Mesendoderm (in vitro differentiated cells): ENCODE results near the gene OBP2B.
"Not testable (repeated sequence)": the region's sequence is repeated elsewhere in the genome, so short reads cannot be mapped to it uniquely, and the experiment has no call there.

Source experiments
- DNase-seq: peaks from one replicate; pipeline ENCODE4 v3.0.0; 2013
- H2AK5ac ChIP-seq: 2 replicates; pipeline ENCODE4 v1.6.1; 2013; ENCODE audit warnings: low read length, inconsistent platforms
- H2BK120ac ChIP-seq: 2 replicates; pipeline ENCODE4 v1.6.1; 2013; ENCODE audit warnings: low read depth, mild to moderate bottlenecking, low read length, moderate library complexity, mixed read lengths
- H2BK15ac ChIP-seq: replicated peaks from 2 replicates; pipeline ENCODE4 v1.6.1; 2013; ENCODE audit warnings: low read depth, mild to moderate bottlenecking, moderate library complexity
- H2BK5ac ChIP-seq: 2 replicates; pipeline ENCODE4 v1.6.1; 2013; ENCODE audit warnings: low read length, inconsistent platforms
- H3K18ac ChIP-seq: 2 replicates; pipeline ENCODE4 v1.6.1; 2013; ENCODE audit warnings: mild to moderate bottlenecking, low read length, mixed read lengths
- H3K23ac ChIP-seq: one replicate; pipeline ENCODE4 v1.6.1; 2013; ENCODE audit warnings: low read length
- H3K27ac ChIP-seq: 2 replicates; pipeline ENCODE4 v1.5.1; 2013; ENCODE audit warnings: low read depth, mild to moderate bottlenecking, inconsistent platforms, low read length, moderate library complexity
- H3K27me3 ChIP-seq: 2 replicates; pipeline ENCODE4 v1.6.1; 2013; ENCODE audit warnings: low read length, control low read depth, mild to moderate bottlenecking, inconsistent platforms; ENCODE audit not compliant: insufficient read depth, poor library complexity
- H3K36me3 ChIP-seq: 2 replicates; pipeline ENCODE4 v1.6.1; 2013; ENCODE audit warnings: low read length, inconsistent platforms; ENCODE audit not compliant: control insufficient read depth, insufficient read depth
- H3K4ac ChIP-seq: one replicate; pipeline ENCODE4 v1.6.1; 2013; ENCODE audit warnings: low read depth, mild to moderate bottlenecking, low read length, moderate library complexity
- H3K4me1 ChIP-seq: 2 replicates; pipeline ENCODE4 v1.6.1; 2013; ENCODE audit warnings: low read depth, low read length, inconsistent platforms; ENCODE audit not compliant: control insufficient read depth
- H3K4me2 ChIP-seq: 2 replicates; pipeline ENCODE4 v1.6.1; 2013; ENCODE audit warnings: low read length
- H3K4me3 ChIP-seq: 2 replicates; pipeline ENCODE4 v1.5.1; 2013; ENCODE audit warnings: mild to moderate bottlenecking, low read length
- H3K56ac ChIP-seq: one replicate; pipeline ENCODE4 v1.6.1; 2013; ENCODE audit warnings: low read length
- H3K79me1 ChIP-seq: 2 replicates; pipeline ENCODE4 v1.6.1; 2013; ENCODE audit warnings: low read length, inconsistent platforms
- H3K79me2 ChIP-seq: 2 replicates; pipeline ENCODE4 v1.6.1; 2013; ENCODE audit warnings: mild to moderate bottlenecking, low read length; ENCODE audit not compliant: control insufficient read depth, insufficient read depth
- H3K9ac ChIP-seq: 2 replicates; pipeline ENCODE4 v1.6.1; 2013; ENCODE audit warnings: low read length, inconsistent platforms
- H4K5ac ChIP-seq: one replicate; pipeline ENCODE4 v1.6.1; 2013; ENCODE audit warnings: low read length
- H4K8ac ChIP-seq: one replicate; pipeline ENCODE4 v1.6.1; 2013; ENCODE audit warnings: low read depth, mild to moderate bottlenecking, control low read depth, low read length, moderate library complexity
- WGBS: extraction: QIAGEN DNeasy Blood & Tissue Kit; methylation state at CpG from one replicate; pipeline ENCODE4 v1.1.7; 2013; ENCODE audit warnings: low lambda C conversion rate, missing lambda C conversion rate; ENCODE audit not compliant: insufficient coverage; ENCODE audit errors: extremely low coverage; 5-methylcytosine and 5-hydroxymethylcytosine counted together

Gene OBP2B

DNA sequence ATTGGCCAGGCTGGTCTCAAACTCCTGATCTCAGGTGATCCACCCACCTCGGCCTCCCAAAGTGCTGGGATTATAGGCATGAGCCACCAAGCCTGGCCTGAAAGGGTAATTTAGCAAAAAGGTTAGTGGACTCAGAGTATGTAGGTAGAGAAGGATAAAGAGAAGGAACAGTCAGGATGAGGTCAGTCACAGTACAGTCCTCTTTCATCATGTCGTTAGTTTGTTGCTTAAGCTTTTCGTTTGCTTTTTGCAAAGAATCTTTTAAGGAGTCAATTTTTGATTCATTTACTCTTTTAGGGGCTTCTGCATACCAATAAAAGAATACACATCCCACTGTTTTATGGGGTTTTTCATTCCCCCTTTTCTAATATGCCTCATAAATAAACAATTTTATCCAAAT, 27.5 kb downstream of the OBP2B start:
- Histone ChIP-seq H3K18ac (no peak overlapping the region), H3K9ac (no peak overlapping the region), H4K8ac (no peak overlapping the region), H3K27me3 (no peaks in the 10 kb centered on the region), H2BK15ac (no peak overlapping the region), H3K23ac (no peak overlapping the region), H3K4ac (no peak overlapping the region), H3K4me2 (no peak overlapping the region), H3K79me2 (no peaks in the 10 kb centered on the region), H2BK120ac (no peak overlapping the region), H3K56ac (no peak overlapping the region), H3K27ac (no peak overlapping the region), H2BK5ac (no peak overlapping the region), H3K79me1 (no peaks in the 10 kb centered on the region), H2AK5ac (no peak overlapping the region), H3K36me3 (no peaks in the 10 kb centered on the region), H3K4me3 (no peak overlapping the region), H4K5ac (no peak overlapping the region), H3K4me1 (no peaks in the 10 kb centered on the region)
- DNase-seq: no peak
- WGBS: no CpG with 5 or more reads among the region's 3 CpGs

DNA sequence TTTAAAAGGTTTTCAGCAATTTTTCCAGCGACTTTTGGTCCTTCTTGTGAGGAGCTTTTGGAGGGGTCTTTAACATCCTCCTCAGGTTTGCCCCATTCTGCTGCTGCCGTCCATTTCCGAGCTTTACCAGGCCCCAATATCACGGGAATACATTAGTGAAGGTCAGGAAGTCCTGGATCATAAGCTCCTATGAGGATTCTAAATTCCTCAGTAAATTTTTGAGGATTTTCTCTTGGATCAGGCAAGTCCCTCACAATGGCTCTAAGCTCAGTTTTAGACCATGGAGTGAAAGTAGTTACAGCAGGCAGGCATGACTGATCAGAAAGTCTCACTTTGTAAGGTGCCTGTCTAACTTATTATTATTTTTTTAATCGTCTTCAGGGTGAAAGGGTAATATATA, 28.1 kb downstream of the OBP2B start:
- H3K4ac ChIP-seq: no peak overlapping the region

DNA sequence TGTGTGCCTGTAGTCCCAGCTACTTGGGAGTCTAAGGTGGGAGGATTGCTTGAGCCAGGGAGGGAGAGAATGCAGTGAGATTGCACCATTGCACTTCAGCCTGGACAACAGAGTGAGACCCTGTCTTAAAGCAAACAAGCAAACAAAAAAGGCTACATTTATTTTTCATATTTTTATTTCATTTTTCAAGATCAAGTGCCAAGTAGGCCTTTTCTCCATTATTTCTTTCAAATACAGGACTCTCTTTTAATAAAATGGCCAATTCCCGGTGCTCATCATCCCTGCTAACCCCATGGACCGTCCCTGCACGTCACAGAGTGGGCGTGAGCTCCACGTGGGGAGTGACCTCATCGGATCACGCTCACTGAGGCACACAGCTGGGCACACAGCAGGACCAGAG, 36.0 kb downstream of the OBP2B start:
- no peak overlapping the region for H3K27ac ChIP-seq
- no peak overlapping the region for H2AK5ac ChIP-seq
- H2BK5ac ChIP-seq: no peak overlapping the region
- H3K27me3 ChIP-seq: no peaks in the 10 kb centered on the region
- no peaks in the 10 kb centered on the region for H3K4me1 ChIP-seq
- no peak overlapping the region for H3K18ac ChIP-seq
- H2BK15ac ChIP-seq: no peak overlapping the region
- H3K23ac ChIP-seq: no peak overlapping the region
- no peak overlapping the region for H3K4me2 ChIP-seq
- H4K8ac ChIP-seq: no peak overlapping the region
- no peak overlapping the region for H3K56ac ChIP-seq
- H2BK120ac ChIP-seq: no peak overlapping the region
- H3K9ac ChIP-seq: no peak overlapping the region
- no peaks in the 10 kb centered on the region for H3K36me3 ChIP-seq
- H3K4me3 ChIP-seq: no peak overlapping the region
- no CpG with 5 or more reads among the region's 7 CpGs for WGBS
- no peak overlapping the region for H4K5ac ChIP-seq
- DNase-seq: no peak
- no peaks in the 10 kb centered on the region for H3K79me1 ChIP-seq
- H3K4ac ChIP-seq: no peak overlapping the region
- H3K79me2 ChIP-seq: no peaks in the 10 kb centered on the region

More for the DNA sequence above, 28.1 kb downstream of the OBP2B start:
- WGBS: no CpG with 5 or more reads among the region's 5 CpGs
- DNase-seq: no peak
- Histone ChIP-seq H3K9ac (no peak overlapping the region), H3K36me3 (no peaks in the 10 kb centered on the region), H2BK15ac (no peak overlapping the region), H4K8ac (no peak overlapping the region), H3K27me3 (no peaks in the 10 kb centered on the region), H3K79me2 (no peaks in the 10 kb centered on the region), H2BK120ac (no peak overlapping the region), H3K23ac (no peak overlapping the region), H3K18ac (no peak overlapping the region), H4K5ac (no peak overlapping the region), H3K4me1 (no peaks in the 10 kb centered on the region), H2BK5ac (no peak overlapping the region), H3K4me3 (no peak overlapping the region), H3K4me2 (no peak overlapping the region), H3K27ac (no peak overlapping the region), H2AK5ac (no peak overlapping the region), H3K79me1 (no peaks in the 10 kb centered on the region), H3K56ac (no peak overlapping the region)

DNA sequence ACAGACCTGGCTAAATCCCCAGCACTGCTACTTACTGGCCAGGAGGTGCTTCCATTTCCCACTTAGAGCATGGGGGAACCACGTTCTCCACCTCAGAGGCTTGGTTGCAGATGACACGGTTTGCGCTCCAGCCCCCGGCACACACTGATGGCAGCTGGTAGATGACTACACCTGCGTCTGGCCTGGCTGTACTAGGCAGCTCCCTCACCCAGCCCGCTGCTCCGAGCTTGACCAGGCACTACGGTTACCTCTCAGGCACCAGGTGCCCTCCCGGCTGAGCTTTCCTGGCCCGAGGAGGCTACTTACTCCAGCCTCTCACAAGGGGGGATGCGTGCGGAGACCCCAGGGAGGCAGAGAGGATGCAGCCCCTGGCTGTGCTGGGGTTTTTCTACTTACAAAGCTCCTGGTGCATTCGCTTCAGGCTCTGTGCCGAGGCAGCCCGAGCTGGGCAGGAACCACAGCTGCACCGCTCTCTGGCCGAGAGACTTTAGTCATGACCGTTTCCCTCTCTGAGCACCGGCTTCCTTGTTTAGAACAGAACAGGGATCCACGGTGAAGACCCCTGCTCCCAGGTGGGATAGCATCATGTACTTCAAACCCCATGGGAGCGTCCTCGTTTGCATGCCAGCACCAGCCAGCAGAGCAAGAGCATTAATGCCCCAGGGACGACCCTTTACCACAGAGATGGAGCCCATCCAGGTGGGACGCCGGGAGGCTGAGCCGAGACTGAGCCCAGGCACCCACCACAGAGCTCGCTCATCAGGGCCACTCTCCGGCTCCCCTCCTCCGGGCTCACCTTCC, 37.7 kb downstream of the OBP2B start:
- H4K8ac ChIP-seq: no peak overlapping the region
- no CpG with 5 or more reads among the region's 29 CpGs for WGBS
- DNase-seq: no peak

DNA sequence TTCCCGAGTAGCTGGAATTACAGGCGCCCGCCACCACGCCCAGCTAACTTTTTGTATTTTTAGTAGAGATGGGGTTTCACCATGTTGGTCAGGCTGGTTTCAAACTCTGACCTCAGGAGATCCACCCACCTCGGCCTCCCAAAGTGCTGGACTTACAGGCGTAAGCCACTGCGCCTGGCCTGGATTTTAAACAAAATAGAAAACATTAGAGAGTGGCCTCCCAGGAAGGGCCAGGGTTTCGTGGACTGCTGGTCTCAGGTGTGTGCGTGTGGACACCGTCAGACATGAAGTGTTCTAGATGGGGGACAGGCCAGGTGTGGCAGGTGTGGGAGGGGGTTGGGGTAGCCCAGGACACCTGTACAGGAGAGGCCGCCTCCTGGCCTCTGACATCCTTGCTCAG, 38.3 kb downstream of the OBP2B start:
- no peaks in the 10 kb centered on the region for H3K4me1 ChIP-seq
- H3K9ac ChIP-seq: no peak overlapping the region
- H3K4me2 ChIP-seq: no peak overlapping the region
- no peaks in the 10 kb centered on the region for H3K27me3 ChIP-seq
- H2BK120ac ChIP-seq: no peak overlapping the region
- H3K36me3 ChIP-seq: no peaks in the 10 kb centered on the region
- no peak for DNase-seq
- no peaks in the 10 kb centered on the region for H3K79me1 ChIP-seq
- no peak overlapping the region for H2BK15ac ChIP-seq
- H2AK5ac ChIP-seq: no peak overlapping the region
- no peak overlapping the region for H3K18ac ChIP-seq
- no peak overlapping the region for H3K56ac ChIP-seq
- no CpG with 5 or more reads among the region's 11 CpGs for WGBS
- no peak overlapping the region for H3K4me3 ChIP-seq
- H3K27ac ChIP-seq: no peak overlapping the region
- no peaks in the 10 kb centered on the region for H3K79me2 ChIP-seq
- H3K23ac ChIP-seq: no peak overlapping the region
- no peak overlapping the region for H3K4ac ChIP-seq
- H4K5ac ChIP-seq: no peak overlapping the region
- H4K8ac ChIP-seq: no peak overlapping the region
- no peak overlapping the region for H2BK5ac ChIP-seq

More for the DNA sequence above, 37.7 kb downstream of the OBP2B start:
- Histone ChIP-seq H2AK5ac (no peak overlapping the region), H3K4ac (no peak overlapping the region), H3K9ac (no peak overlapping the region), H4K5ac (no peak overlapping the region), H3K4me1 (no peaks in the 10 kb centered on the region), H3K23ac (no peak overlapping the region), H3K56ac (no peak overlapping the region), H2BK120ac (no peak overlapping the region), H3K27me3 (no peaks in the 10 kb centered on the region), H3K4me2 (no peak overlapping the region), H3K18ac (no peak overlapping the region), H2BK5ac (no peak overlapping the region), H3K79me1 (no peaks in the 10 kb centered on the region), H2BK15ac (no peak overlapping the region), H3K4me3 (no peak overlapping the region), H3K79me2 (no peaks in the 10 kb centered on the region), H3K27ac (no peak overlapping the region), H3K36me3 (no peaks in the 10 kb centered on the region)

DNA sequence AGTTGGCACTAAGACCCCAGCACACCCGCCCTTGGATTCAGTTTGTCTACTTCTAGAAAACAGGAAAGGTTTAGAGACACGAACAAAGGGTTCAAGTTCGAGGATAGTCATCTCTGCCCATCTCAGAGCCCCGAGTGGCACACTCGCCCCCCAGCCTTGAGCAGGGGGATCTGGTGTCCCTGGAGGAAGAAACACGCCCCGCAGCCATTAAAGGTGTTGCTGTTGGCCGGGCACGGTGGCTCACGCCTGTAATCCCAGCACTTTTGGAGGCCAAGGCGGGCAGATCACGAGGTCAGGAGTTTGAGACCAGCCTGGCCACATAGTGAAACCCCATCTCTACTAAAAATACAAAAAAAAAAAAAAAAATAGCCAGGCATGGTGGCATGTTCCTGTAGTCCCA, 39.4 kb downstream of the OBP2B start:
- not testable (repeated sequence) for H3K9ac ChIP-seq, H3K4ac ChIP-seq

More for the DNA sequence above, 39.4 kb downstream of the OBP2B start:
- H3K4me3 ChIP-seq, H3K23ac ChIP-seq, H4K5ac ChIP-seq, H3K79me2 ChIP-seq, H4K8ac ChIP-seq, H2AK5ac ChIP-seq, DNase-seq, H3K27me3 ChIP-seq, H3K27ac ChIP-seq, H3K4me2 ChIP-seq, H2BK5ac ChIP-seq, H2BK15ac ChIP-seq, H3K79me1 ChIP-seq, H3K4me1 ChIP-seq, H2BK120ac ChIP-seq, H3K56ac ChIP-seq, H3K36me3 ChIP-seq, H3K18ac ChIP-seq: not testable (repeated sequence)
- no CpG with 5 or more reads among the region's 12 CpGs for WGBS
